K562 (cell line): ENCODE data around the gene LZTS3. TPM values are rescaled to one million over a fixed set of nuclear protein-coding genes. Genes with fewer than 3 reads are reported as not detected.

Experiments
- BRCA1 ChIP-seq, 2 experiments: fragments of 450-650 bp in 1 of 2; sonication (generic) in 1 of 2; formaldehyde crosslinking in 1 of 2; IDR thresholded peaks; 2 replicates each; pipeline versions ENCODE4 v1.5.0 to v1.6.1; 2017 to 2020; ENCODE audit warnings: mild to moderate bottlenecking in 1 of 2, missing genetic modification reagents in 1 of 2
- CC2D1A ChIP-seq: fragments of 450-650 bp; IDR thresholded peaks from 2 replicates; pipeline ENCODE4 v1.6.1; 2017; ENCODE audit warnings: mild to moderate bottlenecking
- CCNT2 ChIP-seq: IDR thresholded peaks from 2 replicates; pipeline ENCODE4 v1.6.1; 2011; ENCODE audit warnings: borderline replicate concordance, low read depth, mild to moderate bottlenecking, moderate library complexity, mixed read lengths, low read length; ENCODE audit not compliant: insufficient read length; ENCODE audit errors: extremely low read depth
- EHMT2 ChIP-seq: fragments of 450-650 bp; IDR thresholded peaks from 2 replicates; pipeline ENCODE4 v1.6.1; 2018; ENCODE audit warnings: antibody characterized with exemption
- GTF2E2 ChIP-seq: fragments of 200-800 bp; sonication (Bioruptor generic); IDR thresholded peaks from 2 replicates; pipeline ENCODE4 v1.6.1; 2016; ENCODE audit warnings: missing genetic modification characterization, missing compliant biosample characterization
- MBD2 ChIP-seq: sonication (generic); IDR thresholded peaks from 2 replicates; pipeline ENCODE4 v1.6.1; 2016; ENCODE audit warnings: low read depth, borderline replicate concordance
- NCOA1 ChIP-seq: fragments of 450-650 bp; IDR thresholded peaks from 2 replicates; pipeline ENCODE4 v1.6.1; 2016; ENCODE audit warnings: low read depth
- RCOR1 ChIP-seq, 2 experiments: IDR thresholded peaks; 2 replicates each; pipeline ENCODE4 v1.6.1; 2012; ENCODE audit warnings: low read depth in 2 of 2, low read length in 2 of 2, borderline replicate concordance in 1 of 2, improper control_type of control experiment in 1 of 2
- SRSF7 ChIP-seq: fragments of 200-400 bp; formaldehyde crosslinking; optimal IDR thresholded peaks from 2 replicates; pipeline ENCODE3; 2017; ENCODE audit warnings: mild to moderate bottlenecking, low read depth, low read length
- VEZF1 ChIP-seq: fragments of 200-800 bp; sonication (Bioruptor generic); IDR thresholded peaks from 2 replicates; pipeline ENCODE4 v1.6.1; 2017; ENCODE audit warnings: missing genetic modification characterization, missing compliant biosample characterization
- XRCC5 ChIP-seq: fragments of 200-400 bp; formaldehyde crosslinking; IDR thresholded peaks from 2 replicates; pipeline ENCODE4 v1.6.1; 2017; ENCODE audit warnings: low read depth, mild to moderate bottlenecking, low read length
- ZNF184 ChIP-seq: sonication (generic); formaldehyde crosslinking; IDR thresholded peaks from 2 replicates; pipeline ENCODE4 v1.5.0; 2020; ENCODE audit warnings: missing genetic modification reagents
- ZNF263 ChIP-seq: sonication (generic); formaldehyde crosslinking; IDR thresholded peaks from 2 replicates; pipeline ENCODE4 v1.8.0; 2022; ENCODE audit warnings: mild to moderate bottlenecking, missing genetic modification reagents, borderline replicate concordance
- ZNF764 ChIP-seq: fragments of 250-450 bp; sonication (Bioruptor Pico); IDR thresholded peaks from 2 replicates; pipeline ENCODE4 v1.4.0; 2020; ENCODE audit warnings: low read depth, mild to moderate bottlenecking, moderate library complexity
- ZNF79 ChIP-seq: fragments of 250-450 bp; sonication (Bioruptor Pico); IDR thresholded peaks from 2 replicates; pipeline ENCODE4 v1.4.0; 2020; ENCODE audit warnings: low read depth, mild to moderate bottlenecking, moderate library complexity
- polyA plus RNA-seq, 8 experiments: library from polyadenylated mRNA; depleted of rRNA in 4 of 8; stranded (reverse) in 5 of 8; unstranded in 3 of 8; fragments of >200 nt; fragmentation: Nextera tagmentation in 2 of 8; fragmentation: Illumina TruSeq in 1 of 8; extraction: Ambion mirVana in 2 of 8; extraction: Trizol in 1 of 8; gene quantifications; 2 replicates each; pipeline versions ENCODE4 v1.2.1 to v1.2.3, GENCODE V29; 2011 to 2014; ENCODE audit warnings: inconsistent platforms in 1 of 8, missing spikeins in 1 of 8
- total RNA-seq, 7 experiments: library from RNA; depleted of rRNA in 6 of 7; stranded (reverse); fragments of >200 nt in 6 of 7; fragmentation: Illumina TruSeq in 2 of 7; extraction: Trizol in 2 of 7; gene quantifications; 2 replicates each; pipeline versions ENCODE4 v1.2.1 to v1.2.3, GENCODE V29; 2011 to 2021; ENCODE audit warnings: low replicate concordance in 1 of 7
- TF ChIP-seq, protein P1 (sequence below): fragments of 250-450 bp; sonication (Bioruptor Pico); IDR thresholded peaks from 2 replicates; pipeline ENCODE4 v1.5.0; 2021
- TF ChIP-seq, protein P2 (sequence below): fragments of 250-450 bp; sonication (Bioruptor Pico); IDR thresholded peaks from 2 replicates; pipeline ENCODE4 v1.4.0; 2020; ENCODE audit warnings: borderline replicate concordance
- TF ChIP-seq, protein P3 (sequence below): fragments of 200-800 bp; sonication (Bioruptor generic); IDR thresholded peaks from 2 replicates; pipeline ENCODE4 v1.6.1; 2016; ENCODE audit warnings: missing genetic modification characterization, missing compliant biosample characterization

Gene LZTS3
- total and polyA plus RNA-seq, 9 of the 15 experiments (the other 6 are each of a cell fraction or from before 2014, with no cell fraction given) = 0.07 to 2.9 (median 2.0) TPM

GRCh38 chr20:3173610-3174441 lies 477 bp upstream of the LZTS3 start (continued):
- TF ChIP-seq, protein P1, sequence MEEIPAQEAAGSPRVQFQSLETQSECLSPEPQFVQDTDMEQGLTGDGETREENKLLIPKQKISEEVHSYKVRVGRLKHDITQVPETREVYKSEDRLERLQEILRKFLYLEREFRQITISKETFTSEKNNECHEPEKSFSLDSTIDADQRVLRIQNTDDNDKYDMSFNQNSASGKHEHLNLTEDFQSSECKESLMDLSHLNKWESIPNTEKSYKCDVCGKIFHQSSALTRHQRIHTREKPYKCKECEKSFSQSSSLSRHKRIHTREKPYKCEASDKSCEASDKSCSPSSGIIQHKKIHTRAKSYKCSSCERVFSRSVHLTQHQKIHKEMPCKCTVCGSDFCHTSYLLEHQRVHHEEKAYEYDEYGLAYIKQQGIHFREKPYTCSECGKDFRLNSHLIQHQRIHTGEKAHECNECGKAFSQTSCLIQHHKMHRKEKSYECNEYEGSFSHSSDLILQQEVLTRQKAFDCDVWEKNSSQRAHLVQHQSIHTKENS = no peak
- TF ChIP-seq GTF2E2 (tag) (no peak), BRCA1 (IDR thresholded peaks at IDR 0.05) (no peak), BRCA1 (CRISPR knock-in tag; IDR thresholded peaks at IDR 0.05) (no peak), EHMT2 (no peak), VEZF1 (peak; percentile 49), ZNF764 (no peak), XRCC5 (no peak), ZNF263 (CRISPR knock-in tag) (peak; percentile 99), CCNT2 (no peak), ZNF79 (CRISPR knock-in tag) (no peak), CC2D1A (no peak), SRSF7 (no peak), MBD2 (no peak), NCOA1 (no peak), ZNF184 (CRISPR knock-in tag) (no peak), RCOR1 (IDR thresholded peaks at IDR 0.05; ENCODE audit: borderline replicate concordance in 1 of 2, low read depth in 2 of 2, low read length in 2 of 2) (0 out of 4 replicates have a peak, but pooled peaks of 1 of the 2 experiments have one; percentile 44)
- TF ChIP-seq, protein P2, sequence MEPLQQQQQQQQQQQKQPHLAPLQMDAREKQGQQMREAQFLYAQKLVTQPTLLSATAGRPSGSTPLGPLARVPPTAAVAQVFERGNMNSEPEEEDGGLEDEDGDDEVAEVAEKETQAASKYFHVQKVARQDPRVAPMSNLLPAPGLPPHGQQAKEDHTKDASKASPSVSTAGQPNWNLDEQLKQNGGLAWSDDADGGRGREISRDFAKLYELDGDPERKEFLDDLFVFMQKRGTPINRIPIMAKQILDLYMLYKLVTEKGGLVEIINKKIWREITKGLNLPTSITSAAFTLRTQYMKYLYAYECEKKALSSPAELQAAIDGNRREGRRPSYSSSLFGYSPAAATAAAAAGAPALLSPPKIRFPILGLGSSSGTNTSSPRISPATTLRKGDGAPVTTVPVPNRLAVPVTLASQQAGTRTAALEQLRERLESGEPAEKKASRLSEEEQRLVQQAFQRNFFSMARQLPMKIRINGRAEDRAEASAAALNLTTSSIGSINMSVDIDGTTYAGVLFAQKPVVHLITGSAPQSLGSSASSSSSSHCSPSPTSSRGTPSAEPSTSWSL (CRISPR knock-in tag) = no peak
- TF ChIP-seq, protein P3, sequence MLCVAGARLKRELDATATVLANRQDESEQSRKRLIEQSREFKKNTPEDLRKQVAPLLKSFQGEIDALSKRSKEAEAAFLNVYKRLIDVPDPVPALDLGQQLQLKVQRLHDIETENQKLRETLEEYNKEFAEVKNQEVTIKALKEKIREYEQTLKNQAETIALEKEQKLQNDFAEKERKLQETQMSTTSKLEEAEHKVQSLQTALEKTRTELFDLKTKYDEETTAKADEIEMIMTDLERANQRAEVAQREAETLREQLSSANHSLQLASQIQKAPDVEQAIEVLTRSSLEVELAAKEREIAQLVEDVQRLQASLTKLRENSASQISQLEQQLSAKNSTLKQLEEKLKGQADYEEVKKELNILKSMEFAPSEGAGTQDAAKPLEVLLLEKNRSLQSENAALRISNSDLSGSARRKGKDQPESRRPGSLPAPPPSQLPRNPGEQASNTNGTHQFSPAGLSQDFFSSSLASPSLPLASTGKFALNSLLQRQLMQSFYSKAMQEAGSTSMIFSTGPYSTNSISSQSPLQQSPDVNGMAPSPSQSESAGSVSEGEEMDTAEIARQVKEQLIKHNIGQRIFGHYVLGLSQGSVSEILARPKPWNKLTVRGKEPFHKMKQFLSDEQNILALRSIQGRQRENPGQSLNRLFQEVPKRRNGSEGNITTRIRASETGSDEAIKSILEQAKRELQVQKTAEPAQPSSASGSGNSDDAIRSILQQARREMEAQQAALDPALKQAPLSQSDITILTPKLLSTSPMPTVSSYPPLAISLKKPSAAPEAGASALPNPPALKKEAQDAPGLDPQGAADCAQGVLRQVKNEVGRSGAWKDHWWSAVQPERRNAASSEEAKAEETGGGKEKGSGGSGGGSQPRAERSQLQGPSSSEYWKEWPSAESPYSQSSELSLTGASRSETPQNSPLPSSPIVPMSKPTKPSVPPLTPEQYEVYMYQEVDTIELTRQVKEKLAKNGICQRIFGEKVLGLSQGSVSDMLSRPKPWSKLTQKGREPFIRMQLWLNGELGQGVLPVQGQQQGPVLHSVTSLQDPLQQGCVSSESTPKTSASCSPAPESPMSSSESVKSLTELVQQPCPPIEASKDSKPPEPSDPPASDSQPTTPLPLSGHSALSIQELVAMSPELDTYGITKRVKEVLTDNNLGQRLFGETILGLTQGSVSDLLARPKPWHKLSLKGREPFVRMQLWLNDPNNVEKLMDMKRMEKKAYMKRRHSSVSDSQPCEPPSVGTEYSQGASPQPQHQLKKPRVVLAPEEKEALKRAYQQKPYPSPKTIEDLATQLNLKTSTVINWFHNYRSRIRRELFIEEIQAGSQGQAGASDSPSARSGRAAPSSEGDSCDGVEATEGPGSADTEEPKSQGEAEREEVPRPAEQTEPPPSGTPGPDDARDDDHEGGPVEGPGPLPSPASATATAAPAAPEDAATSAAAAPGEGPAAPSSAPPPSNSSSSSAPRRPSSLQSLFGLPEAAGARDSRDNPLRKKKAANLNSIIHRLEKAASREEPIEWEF (CRISPR knock-in tag) = no peak
